NT2/D1 (cell line): ENCODE data around the gene HCFC1.

Experiments
- DNase-seq: peaks from one replicate; pipeline ENCODE4 v3.0.0-alpha.2; 2011; ENCODE audit warnings: low read depth, low spot score
- H3K27me3 ChIP-seq: 2 replicates; pipeline ENCODE4 v1.6.0; 2011; ENCODE audit warnings: mild to moderate bottlenecking; ENCODE audit not compliant: insufficient read length, insufficient read depth
- H3K36me3 ChIP-seq: 2 replicates; pipeline ENCODE4 v1.6.1; 2011; ENCODE audit warnings: mild to moderate bottlenecking, low read length, mixed read lengths; ENCODE audit not compliant: insufficient read depth, insufficient read length
- H3K4me1 ChIP-seq: 2 replicates; pipeline ENCODE4 v1.5.1; 2011; ENCODE audit not compliant: insufficient read depth, insufficient read length
- H3K4me3 ChIP-seq: 2 replicates; pipeline ENCODE4 v1.5.1; 2011; ENCODE audit warnings: low read depth; ENCODE audit not compliant: insufficient read length
- H3K9ac ChIP-seq: 2 replicates; pipeline ENCODE4 v1.6.0; 2011; ENCODE audit warnings: low read depth; ENCODE audit not compliant: insufficient read length
- H3K9me3 ChIP-seq: 2 replicates; pipeline ENCODE4 v1.5.1; 2011; ENCODE audit warnings: mild to moderate bottlenecking, low read length; ENCODE audit not compliant: insufficient read depth
- SUZ12 ChIP-seq: IDR thresholded peaks from 2 replicates; pipeline ENCODE4 v1.6.1; 2011; ENCODE audit not compliant: insufficient read length, insufficient read depth; ENCODE audit errors: extremely low read depth
- YY1 ChIP-seq: IDR thresholded peaks from 2 replicates; pipeline ENCODE4 v1.6.1; 2011; ENCODE audit not compliant: insufficient read length, insufficient read depth
- ZNF274 ChIP-seq: IDR thresholded peaks from 2 replicates; pipeline ENCODE4 v1.6.1; 2011; ENCODE audit warnings: mild to moderate bottlenecking, low read depth, low read length

The HCFC1 gene

DNA sequence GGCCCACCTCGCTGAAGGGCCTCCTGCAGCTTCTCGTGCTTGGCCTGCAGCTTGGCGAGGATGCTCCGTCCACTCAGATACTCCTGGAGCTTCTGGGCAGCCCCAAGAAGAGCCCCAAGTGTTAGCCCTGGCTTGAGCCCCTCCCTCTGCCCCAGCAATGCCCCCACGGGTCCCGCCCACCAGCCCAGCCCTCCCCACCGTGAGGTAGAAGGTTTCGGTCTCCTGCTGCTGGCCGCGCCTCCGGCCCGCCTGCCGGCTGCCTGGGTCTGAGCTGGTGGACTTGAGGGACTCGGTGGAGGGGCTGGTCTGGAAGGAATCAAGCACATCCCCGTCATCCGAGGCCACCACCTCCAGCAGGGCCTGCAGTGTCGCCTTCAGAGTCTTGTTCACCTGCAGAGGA lies 58.4 kb downstream of the HCFC1 start:
- DNase-seq, result no peak
- no peak for TF ChIP-seq ZNF274
- TF ChIP-seq SUZ12, result no peak
- no peak for TF ChIP-seq YY1
- Histone ChIP-seq H3K36me3 (peaks cover 6% of the 10 kb centered on the region), H3K9me3 (no peaks in the 10 kb centered on the region), H3K9ac (no peak overlapping the region), H3K4me1 (no peaks in the 10 kb centered on the region), H3K4me3 (no peak overlapping the region), H3K27me3 (no peaks in the 10 kb centered on the region)

DNA sequence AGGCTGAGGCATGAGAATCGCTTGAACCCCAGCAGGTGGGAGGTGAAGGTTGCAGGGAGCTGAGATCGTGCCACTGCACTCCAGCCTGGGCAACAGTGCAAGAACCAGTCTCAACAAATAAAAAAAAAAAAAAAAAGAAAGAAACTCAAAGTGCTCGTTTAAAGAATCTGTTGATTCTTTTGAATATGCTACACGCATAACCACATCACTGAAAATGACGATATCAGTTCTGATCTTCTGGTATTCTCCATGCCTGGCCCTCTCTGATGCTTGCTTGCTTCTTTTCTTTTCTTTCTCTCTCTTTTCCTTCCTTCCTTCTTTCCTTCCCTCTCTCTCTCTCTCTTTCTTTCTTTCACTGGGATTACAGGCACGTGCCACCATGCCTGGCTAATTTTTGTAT lies 59.8 kb downstream of the HCFC1 start:
- DNase-seq, result no peak
- no peaks in the 10 kb centered on the region for H3K9me3 ChIP-seq
- H3K4me1 ChIP-seq, result no peaks in the 10 kb centered on the region
- no peak for TF ChIP-seq YY1
- no peak for TF ChIP-seq ZNF274
- TF ChIP-seq SUZ12, result no peak
- H3K27me3 ChIP-seq, result no peaks in the 10 kb centered on the region
- H3K9ac ChIP-seq, result no peak overlapping the region
- peaks cover 6% of the 10 kb centered on the region for H3K36me3 ChIP-seq
- no peak overlapping the region for H3K4me3 ChIP-seq

DNA sequence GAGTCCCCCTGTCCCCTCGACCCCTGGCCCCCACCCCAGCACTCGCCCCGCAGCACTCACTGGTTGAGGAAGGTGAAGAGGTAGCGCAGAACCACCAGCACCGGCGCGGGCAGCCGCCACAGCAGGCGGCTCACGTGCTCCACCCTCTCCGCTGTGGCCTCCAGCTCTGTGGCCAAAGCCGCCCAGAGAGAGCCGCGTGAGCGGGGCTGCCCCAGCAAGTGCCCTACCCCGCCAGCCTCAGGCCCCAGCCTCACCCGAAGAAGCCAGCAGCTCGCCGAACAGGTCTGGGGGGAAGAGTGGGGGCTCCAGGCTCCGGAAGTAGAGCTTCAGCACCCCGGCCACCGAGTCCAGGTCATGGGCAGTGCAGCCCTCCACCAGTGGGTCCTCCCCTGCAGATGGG lies 61.2 kb downstream of the HCFC1 start:
- Histone ChIP-seq H3K9ac (no peak overlapping the region), H3K36me3 (no peaks in the 10 kb centered on the region), H3K4me3 (no peak overlapping the region), H3K4me1 (no peaks in the 10 kb centered on the region), H3K27me3 (no peaks in the 10 kb centered on the region), H3K9me3 (no peaks in the 10 kb centered on the region)
- TF ChIP-seq YY1 (no peak), SUZ12 (no peak), ZNF274 (no peak)
- DNase-seq, result no peak

DNA sequence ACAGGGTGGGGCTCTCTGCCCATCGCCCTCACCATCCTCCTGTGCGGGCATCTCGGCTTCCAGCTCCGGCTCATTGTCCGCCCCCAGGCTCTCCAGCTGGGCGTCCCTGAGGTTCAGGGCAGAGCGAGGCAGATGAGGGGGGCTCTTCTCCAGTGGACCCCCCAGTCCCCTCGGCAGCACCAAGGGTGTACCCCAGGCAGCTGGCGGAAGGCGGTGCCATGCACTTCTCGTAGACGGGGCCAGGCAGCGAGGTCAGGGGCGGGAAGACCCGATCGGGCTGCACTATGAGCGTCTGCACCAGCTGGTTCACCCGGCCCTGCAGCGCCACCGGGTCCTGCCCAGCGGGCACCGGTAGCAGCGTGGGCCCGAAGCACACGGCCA lies 61.6 kb downstream of the HCFC1 start:
- Histone ChIP-seq H3K36me3 (no peaks in the 10 kb centered on the region), H3K9ac (no peak overlapping the region), H3K9me3 (no peaks in the 10 kb centered on the region), H3K4me3 (no peak overlapping the region), H3K27me3 (no peaks in the 10 kb centered on the region), H3K4me1 (no peaks in the 10 kb centered on the region)
- DNase-seq, result no peak
- no peak for TF ChIP-seq YY1
- TF ChIP-seq ZNF274, result no peak
- no peak for TF ChIP-seq SUZ12

DNA sequence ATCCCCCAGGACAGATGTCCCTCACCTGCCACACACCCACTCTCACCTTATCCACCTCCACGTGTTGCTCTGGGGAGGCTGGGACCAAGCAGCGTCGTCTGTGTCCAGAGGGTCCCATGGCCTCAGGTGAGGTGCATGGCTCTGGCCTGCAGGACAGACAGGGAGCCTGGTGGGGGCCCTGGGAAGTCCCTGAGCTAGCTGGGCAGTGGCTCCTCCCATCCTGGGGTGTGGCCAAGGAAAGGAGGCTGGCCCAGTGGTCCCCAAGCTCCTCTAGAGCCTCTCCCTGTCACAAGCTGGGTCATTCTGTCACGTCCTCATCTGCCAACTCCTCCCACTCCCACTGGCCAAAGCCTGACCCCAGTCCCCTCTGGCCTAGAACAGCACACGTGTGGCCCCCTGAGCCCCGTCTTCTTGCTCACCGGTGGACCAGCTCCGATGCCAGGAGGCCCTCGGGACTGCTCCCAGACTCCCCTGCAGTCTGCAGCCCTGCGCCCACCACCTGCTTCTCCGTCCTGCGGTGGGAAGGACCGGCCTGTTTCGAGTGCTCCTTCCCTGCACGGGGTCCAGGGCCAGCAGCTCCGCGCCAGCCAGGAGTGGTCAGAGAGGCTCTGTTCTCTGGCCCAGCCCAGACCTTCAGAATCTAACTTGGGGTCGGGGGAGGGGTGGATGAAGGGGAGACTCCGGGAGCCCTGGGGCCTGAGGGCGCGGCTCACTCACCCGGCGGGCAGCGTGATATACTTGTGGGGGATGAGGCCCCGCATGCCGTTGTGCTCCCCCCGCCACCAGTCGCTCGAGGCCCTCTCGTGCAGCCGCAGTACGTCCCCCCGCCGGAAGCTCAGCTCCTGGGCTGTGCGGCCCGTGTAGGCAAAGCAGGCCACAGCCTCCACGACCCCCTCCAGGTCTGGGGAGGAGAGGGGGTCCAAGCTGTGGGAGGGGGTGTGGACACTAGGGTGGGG lies 62.3 kb downstream of the HCFC1 start:
- TF ChIP-seq SUZ12 (no peak), YY1 (no peak), ZNF274 (no peak)
- Histone ChIP-seq H3K4me3 (no peak overlapping the region), H3K27me3 (no peaks in the 10 kb centered on the region), H3K36me3 (no peaks in the 10 kb centered on the region), H3K9me3 (no peaks in the 10 kb centered on the region), H3K9ac (no peak overlapping the region), H3K4me1 (no peaks in the 10 kb centered on the region)
- DNase-seq, result no peak

DNA sequence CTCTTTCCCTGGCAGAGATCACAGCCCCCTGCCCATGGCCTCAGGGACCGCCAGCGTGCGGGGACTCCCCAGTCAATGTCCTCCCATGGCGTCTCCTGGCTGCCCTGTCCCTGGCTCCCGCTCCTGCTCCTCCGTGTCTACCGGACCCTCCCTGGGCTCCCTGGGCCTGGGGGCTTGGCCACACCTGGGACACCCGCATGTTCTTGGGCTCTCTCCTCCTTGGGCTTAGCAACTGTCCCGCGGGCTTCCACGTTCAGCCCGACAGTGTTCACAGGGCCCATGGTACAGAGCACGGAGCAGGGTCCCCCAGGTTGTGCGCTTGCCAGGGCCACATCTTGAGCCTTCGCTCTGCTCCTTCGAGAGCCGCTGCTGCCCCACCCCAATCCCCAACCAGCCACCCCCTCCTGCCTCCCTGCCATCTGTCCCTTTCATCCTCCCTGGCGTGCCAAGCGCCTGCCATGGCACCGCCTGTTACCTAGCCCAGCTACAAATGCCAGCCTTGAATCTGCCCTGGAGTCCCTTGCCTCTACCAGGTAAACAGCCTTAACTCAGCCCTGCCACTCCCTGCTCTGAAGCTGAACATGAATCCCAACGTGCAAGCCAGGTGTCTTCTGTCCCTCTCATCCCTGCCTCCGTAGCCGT lies 63.3 kb downstream of the HCFC1 start:
- no peaks in the 10 kb centered on the region for H3K36me3 ChIP-seq
- no peaks in the 10 kb centered on the region for H3K9me3 ChIP-seq
- no peak overlapping the region for H3K9ac ChIP-seq
- H3K4me1 ChIP-seq, result peaks cover 1% of the 10 kb centered on the region
- DNase-seq, result no peak
- no peaks in the 10 kb centered on the region for H3K27me3 ChIP-seq
- no peak for TF ChIP-seq ZNF274
- no peak for TF ChIP-seq SUZ12
- TF ChIP-seq YY1, result no peak
- no peak overlapping the region for H3K4me3 ChIP-seq

DNA sequence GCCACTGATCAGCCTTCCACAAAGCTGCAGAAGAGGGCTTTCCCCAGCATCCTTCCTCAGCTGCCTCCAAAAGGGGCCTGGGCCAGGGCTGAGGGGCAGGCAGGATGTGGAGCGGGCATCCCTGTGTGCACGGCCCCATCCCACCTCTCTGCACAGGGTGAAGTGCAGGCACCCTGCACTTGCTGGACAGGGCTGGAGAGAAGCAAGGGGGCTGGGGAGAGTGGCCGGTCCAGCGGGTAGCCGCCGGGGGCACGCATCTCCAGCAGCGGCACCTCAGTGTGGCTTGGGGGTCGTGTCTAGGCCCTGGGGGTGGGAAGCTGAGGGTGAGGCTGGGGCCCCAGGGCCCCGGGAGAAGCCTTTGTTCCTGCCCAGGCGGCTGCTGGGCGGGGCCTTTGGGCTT lies 64.2 kb downstream of the HCFC1 start:
- no peak overlapping the region for H3K4me3 ChIP-seq
- TF ChIP-seq SUZ12 (no peak), ZNF274 (no peak), YY1 (no peak)
- no peaks in the 10 kb centered on the region for H3K9me3 ChIP-seq
- H3K9ac ChIP-seq, result no peak overlapping the region
- no peak for DNase-seq
- H3K36me3 ChIP-seq, result no peaks in the 10 kb centered on the region
- H3K4me1 ChIP-seq, result peaks cover 2% of the 10 kb centered on the region
- no peaks in the 10 kb centered on the region for H3K27me3 ChIP-seq
